ENCODE data around the gene NXN. TPM values are rescaled to one million over a fixed set of nuclear protein-coding genes. Genes with fewer than 3 reads are reported as not detected.
"Not testable (repeated sequence)": the region's sequence is repeated elsewhere in the genome, so short reads cannot be mapped to it uniquely, and the experiment has no call there.

Gene NXN
- total RNA-seq, 4 donors from 2014 or later: 6.8 to 16.6 (median 11.1) TPM

GRCh38 chr17:916315-916714 lies 63.3 kb downstream of the NXN start:
- DNase-seq (ENCODE audit: low spot score) (no peak), ATAC-seq (ENCODE audit: low FRiP score) (no peak)
- TF ChIP-seq CTCF (IDR thresholded peaks at IDR 0.05): no peak

- ATAC-seq (ENCODE audit: low FRiP score) (peak; percentile 37), DNase-seq (ENCODE audit: low spot score) (no peak)
- no peak for TF ChIP-seq CTCF (IDR thresholded peaks at IDR 0.05)
These were observed 63.9 kb downstream of the NXN start for GRCh38 chr17:915538-916201.

GRCh38 chr17:914561-914960 lies 65.0 kb downstream of the NXN start:
- DNase-seq (ENCODE audit: low spot score): no peak
- no peak for TF ChIP-seq CTCF (IDR thresholded peaks at IDR 0.05)
- ATAC-seq (ENCODE audit: low FRiP score): no peak

- ATAC-seq (ENCODE audit: low FRiP score) (no peak), DNase-seq (ENCODE audit: low spot score) (no peak)
- TF ChIP-seq CTCF (IDR thresholded peaks at IDR 0.05): no peak
These were observed 66.4 kb downstream of the NXN start for GRCh38 chr17:913207-913606.

GRCh38 chr17:909642-910323 lies 69.8 kb downstream of the NXN start:
- ATAC-seq (ENCODE audit: low FRiP score) (no peak), DNase-seq (ENCODE audit: low spot score) (no peak)

GRCh38 chr17:907725-908124 lies 71.9 kb downstream of the NXN start:
- ATAC-seq (ENCODE audit: low FRiP score) (no peak), DNase-seq (ENCODE audit: low spot score) (no peak)
- TF ChIP-seq CTCF (IDR thresholded peaks at IDR 0.05): no peak

More at GRCh38 chr17:909642-910323, 69.8 kb downstream of the NXN start:
- TF ChIP-seq CTCF (IDR thresholded peaks at IDR 0.05): no peak

GRCh38 chr17:905708-906107 lies 73.9 kb downstream of the NXN start:
- not testable (repeated sequence) for ATAC-seq (ENCODE audit: low FRiP score)

More at GRCh38 chr17:905708-906107, 73.9 kb downstream of the NXN start:
- not testable (repeated sequence) for DNase-seq (ENCODE audit: low spot score)

Data from omental fat pad (tissue), 4 donors.